Glutamatergic neuron (in vitro differentiated cells): ENCODE measurements around the gene ELMO1. TPM values are rescaled to one million over a fixed set of nuclear protein-coding genes. Genes with fewer than 3 reads are reported as not detected.

Experiments used
- DNase-seq: peaks from one replicate; pipeline ENCODE4 v3.0.0; 2022
- H3K27ac Mint-ChIP-seq: one replicate; pipeline ENCODE4 v1.8.0; 2020; ENCODE audit warnings: mild to moderate bottlenecking, mixed read lengths, inconsistent platforms; ENCODE audit not compliant: unreplicated experiment
- H3K27me3 Mint-ChIP-seq: one replicate; pipeline ENCODE4 v1.8.0; 2020; ENCODE audit warnings: mild to moderate bottlenecking, moderate library complexity, mixed read lengths, inconsistent platforms; ENCODE audit not compliant: unreplicated experiment
- H3K36me3 Mint-ChIP-seq: one replicate; pipeline ENCODE4 v1.8.0; 2020; ENCODE audit warnings: mild to moderate bottlenecking, mixed read lengths, inconsistent platforms; ENCODE audit not compliant: unreplicated experiment
- H3K4me1 Mint-ChIP-seq: one replicate; pipeline ENCODE4 v1.8.0; 2020; ENCODE audit warnings: mild to moderate bottlenecking, low read depth, mixed read lengths, inconsistent platforms; ENCODE audit not compliant: unreplicated experiment
- H3K4me3 Mint-ChIP-seq: one replicate; pipeline ENCODE4 v1.8.0; 2020; ENCODE audit warnings: mild to moderate bottlenecking, mixed read lengths, inconsistent platforms; ENCODE audit not compliant: unreplicated experiment
- H3K9me3 Mint-ChIP-seq: one replicate; pipeline ENCODE4 v1.8.0; 2020; ENCODE audit warnings: mild to moderate bottlenecking, moderate library complexity, mixed read lengths, inconsistent platforms; ENCODE audit not compliant: unreplicated experiment
- total RNA-seq: library from RNA; stranded (reverse); fragmentation: NEBNext Ultra II Directional; extraction: Animal tissue kit (Norgen Biotek cat#: 25700); gene quantifications from one replicate; pipeline ENCODE4 v1.2.1, GENCODE V29; 2021; ENCODE audit not compliant: unreplicated experiment
- TF ChIP-seq, protein P1 (sequence below): fragments of 200-600 bp; sonication (generic); IDR thresholded peaks from one replicate; pipeline ENCODE4 v1.5.0; 2021; ENCODE audit not compliant: partially characterized antibody, unreplicated experiment

Gene ELMO1
- total RNA-seq, 1 donor from 2014 or later = 5.5 TPM

DNA sequence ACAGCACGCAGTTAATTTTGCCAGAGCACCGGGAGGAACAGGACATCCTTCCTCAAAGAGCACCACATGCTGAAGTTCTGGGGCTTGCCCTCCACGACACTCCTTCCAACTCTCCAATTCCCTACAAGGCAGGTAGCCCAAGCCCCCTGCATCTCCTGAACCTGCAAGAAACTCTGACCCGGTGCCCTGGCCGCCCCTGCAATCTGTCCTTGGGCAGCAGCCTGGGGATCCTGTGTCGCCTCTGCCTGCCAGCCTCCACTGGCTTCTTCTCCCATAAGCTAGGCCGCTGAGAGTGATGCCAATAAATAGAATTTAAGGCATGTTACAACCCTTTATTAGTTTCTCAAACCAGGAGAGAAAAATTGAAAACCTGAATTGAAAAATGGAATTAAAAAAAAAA is 182.8 kb downstream of the ELMO1 start:
- no peak overlapping the region for H3K27ac Mint-ChIP-seq

DNA sequence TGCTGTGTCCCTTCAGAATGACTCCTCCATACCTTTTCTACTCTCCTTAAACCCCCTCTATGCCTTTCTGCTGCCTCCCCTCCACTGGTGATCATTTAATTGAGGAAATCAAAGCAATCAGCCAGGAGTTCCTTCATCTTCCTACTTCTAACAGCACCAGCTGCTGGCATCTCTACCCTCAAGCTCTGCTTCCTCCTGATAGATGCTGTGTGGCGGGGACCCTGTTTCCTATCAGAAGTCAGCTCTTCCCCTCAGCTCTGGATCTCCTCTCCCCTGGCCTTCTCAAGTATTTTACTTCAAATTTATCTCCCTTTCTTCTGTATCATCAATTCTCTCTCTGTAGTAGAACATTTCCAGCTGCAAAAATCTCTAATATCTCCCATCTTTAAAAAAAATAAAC is 183.7 kb downstream of the ELMO1 start:
- no peaks in the 10 kb centered on the region for H3K27me3 Mint-ChIP-seq
- DNase-seq = no peak

More for the DNA sequence above, 182.8 kb downstream of the ELMO1 start:
- H3K4me3 Mint-ChIP-seq = no peak overlapping the region
- DNase-seq = no peak
- H3K9me3 Mint-ChIP-seq = no peaks in the 10 kb centered on the region
- H3K36me3 Mint-ChIP-seq = no peaks in the 10 kb centered on the region
- H3K4me1 Mint-ChIP-seq = no peaks in the 10 kb centered on the region
- TF ChIP-seq, protein P1, sequence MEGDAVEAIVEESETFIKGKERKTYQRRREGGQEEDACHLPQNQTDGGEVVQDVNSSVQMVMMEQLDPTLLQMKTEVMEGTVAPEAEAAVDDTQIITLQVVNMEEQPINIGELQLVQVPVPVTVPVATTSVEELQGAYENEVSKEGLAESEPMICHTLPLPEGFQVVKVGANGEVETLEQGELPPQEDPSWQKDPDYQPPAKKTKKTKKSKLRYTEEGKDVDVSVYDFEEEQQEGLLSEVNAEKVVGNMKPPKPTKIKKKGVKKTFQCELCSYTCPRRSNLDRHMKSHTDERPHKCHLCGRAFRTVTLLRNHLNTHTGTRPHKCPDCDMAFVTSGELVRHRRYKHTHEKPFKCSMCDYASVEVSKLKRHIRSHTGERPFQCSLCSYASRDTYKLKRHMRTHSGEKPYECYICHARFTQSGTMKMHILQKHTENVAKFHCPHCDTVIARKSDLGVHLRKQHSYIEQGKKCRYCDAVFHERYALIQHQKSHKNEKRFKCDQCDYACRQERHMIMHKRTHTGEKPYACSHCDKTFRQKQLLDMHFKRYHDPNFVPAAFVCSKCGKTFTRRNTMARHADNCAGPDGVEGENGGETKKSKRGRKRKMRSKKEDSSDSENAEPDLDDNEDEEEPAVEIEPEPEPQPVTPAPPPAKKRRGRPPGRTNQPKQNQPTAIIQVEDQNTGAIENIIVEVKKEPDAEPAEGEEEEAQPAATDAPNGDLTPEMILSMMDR = no peak
- no peaks in the 10 kb centered on the region for H3K27me3 Mint-ChIP-seq

DNA sequence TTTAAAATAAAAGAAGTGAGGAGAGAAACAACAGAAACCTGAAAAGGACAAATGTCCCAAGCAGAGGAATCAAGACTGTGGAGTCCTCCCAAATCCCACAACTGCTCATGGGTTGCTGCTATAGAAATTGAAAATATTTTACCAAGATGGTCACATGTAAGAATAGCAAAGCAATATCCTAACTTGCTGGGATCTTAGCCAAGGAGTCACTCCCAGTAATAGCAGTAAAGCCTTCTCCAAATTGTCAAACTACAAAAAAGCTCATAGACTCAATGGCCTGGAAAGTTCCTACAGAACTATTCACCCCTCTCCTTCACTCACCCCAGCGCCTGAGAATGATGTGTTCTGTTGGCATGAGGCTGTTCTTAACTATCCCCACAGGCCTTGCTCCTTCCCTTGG is 186.5 kb downstream of the ELMO1 start:
- no peaks in the 10 kb centered on the region for H3K36me3 Mint-ChIP-seq
- TF ChIP-seq, protein P1 = no peak
- H3K9me3 Mint-ChIP-seq = no peaks in the 10 kb centered on the region
- no peak for DNase-seq
- no peak overlapping the region for H3K4me3 Mint-ChIP-seq
- no peaks in the 10 kb centered on the region for H3K4me1 Mint-ChIP-seq
- no peaks in the 10 kb centered on the region for H3K27me3 Mint-ChIP-seq
- H3K27ac Mint-ChIP-seq = no peak overlapping the region

More for the DNA sequence above, 183.7 kb downstream of the ELMO1 start:
- Mint-ChIP-seq H3K4me1 (no peaks in the 10 kb centered on the region), H3K4me3 (no peak overlapping the region), H3K36me3 (no peaks in the 10 kb centered on the region), H3K27ac (no peak overlapping the region), H3K9me3 (no peaks in the 10 kb centered on the region)
- TF ChIP-seq, protein P1 = no peak

DNA sequence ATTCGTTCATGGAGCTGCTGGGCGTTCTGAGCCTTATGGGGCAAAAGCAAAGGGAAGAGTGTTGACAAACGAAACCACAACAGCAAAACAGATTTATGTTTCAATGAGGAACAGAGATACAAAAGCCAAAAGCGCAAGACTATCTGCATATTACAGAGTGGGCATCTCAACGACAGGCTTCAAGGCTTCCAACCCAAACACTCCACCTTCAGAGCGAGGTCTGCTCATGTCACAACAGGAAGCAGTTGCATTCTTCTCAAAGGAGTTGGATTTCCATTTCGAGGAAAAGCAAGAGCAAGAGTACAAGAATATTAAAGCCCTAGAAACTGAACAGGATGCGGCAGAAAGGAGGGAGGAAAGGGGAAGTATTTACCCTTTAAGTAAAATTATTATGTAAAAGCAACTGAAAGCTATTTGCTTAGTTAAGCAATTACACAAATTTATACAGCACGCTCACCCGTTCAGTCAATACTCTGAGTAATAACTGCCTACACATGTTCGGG is 189.3 kb downstream of the ELMO1 start:
- TF ChIP-seq, protein P1 = no peak
- DNase-seq = no peak
- no peaks in the 10 kb centered on the region for H3K36me3 Mint-ChIP-seq
- no peaks in the 10 kb centered on the region for H3K9me3 Mint-ChIP-seq
- H3K4me3 Mint-ChIP-seq = no peak overlapping the region
- no peaks in the 10 kb centered on the region for H3K4me1 Mint-ChIP-seq
- no peak overlapping the region for H3K27ac Mint-ChIP-seq
- no peaks in the 10 kb centered on the region for H3K27me3 Mint-ChIP-seq

DNA sequence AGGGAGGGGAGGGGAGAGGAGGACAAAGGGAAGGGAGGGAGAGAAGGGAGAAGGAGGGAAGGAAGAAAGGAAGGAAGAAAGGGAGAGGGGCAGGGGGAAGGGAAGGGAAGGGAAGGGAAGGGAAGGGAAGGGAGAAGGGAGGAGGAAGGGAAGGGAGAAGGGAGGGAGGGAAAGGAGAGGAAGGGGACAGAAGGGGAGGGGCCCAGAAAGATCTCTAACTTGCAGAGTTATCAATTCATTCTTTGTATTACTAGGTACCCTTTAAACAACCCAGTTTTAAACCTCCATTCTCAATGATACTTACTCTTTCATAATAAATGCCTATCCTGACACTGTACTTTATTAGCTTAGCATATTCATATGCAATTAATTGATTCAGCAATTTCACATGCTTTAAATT is 192.0 kb downstream of the ELMO1 start:
- no peaks in the 10 kb centered on the region for H3K4me1 Mint-ChIP-seq
- H3K9me3 Mint-ChIP-seq = peaks cover 2% of the 10 kb centered on the region
- no peak for DNase-seq
- TF ChIP-seq, protein P1 = no peak
- H3K27ac Mint-ChIP-seq = no peak overlapping the region
- H3K27me3 Mint-ChIP-seq = no peaks in the 10 kb centered on the region
- no peak overlapping the region for H3K4me3 Mint-ChIP-seq
- no peaks in the 10 kb centered on the region for H3K36me3 Mint-ChIP-seq
